HEK293 (cell line): ENCODE data around the gene KPNA4.
"Not testable (repeated sequence)": the region's sequence is repeated elsewhere in the genome, so short reads cannot be mapped to it uniquely, and the experiment has no call there.

Source experiments
- CTCF ChIA-PET: fragments of 350-600 bp; formaldehyde crosslinking; extraction: SDS; loops from one replicate; lab custom pipeline; 2021; ENCODE audit warnings: antibody characterized with exemption; lab: Yijun Ruan, JAX
- POLR2A ChIA-PET: fragments of 300-600 bp; formaldehyde crosslinking; extraction: SDS; loops from one replicate; lab custom pipeline; 2020; ENCODE audit warnings: antibody characterized with exemption, inconsistent platforms; lab: Yijun Ruan, JAX
- H3K27ac ChIP-seq: fragments of 200-500 bp; sonication (Bioruptor generic); 2 replicates; pipeline ENCODE4 v1.5.1; 2014; ENCODE audit warnings: low read depth, low read length, control low read depth, inconsistent platforms; ENCODE audit errors: extremely low read depth
- H3K36me3 ChIP-seq, 2 experiments: fragments of 200-500 bp in 1 of 2; sonication (Bioruptor generic) in 1 of 2; 1 replicate in 1 of 2; 2 replicates in 1 of 2; pipeline ENCODE4 v1.5.1; 2014 to 2017; ENCODE audit warnings: inconsistent platforms in 2 of 2, low read length in 2 of 2; ENCODE audit not compliant: control insufficient read depth in 2 of 2, insufficient read depth in 1 of 2
- H3K4me1 ChIP-seq: fragments of 200-500 bp; sonication (Bioruptor generic); 2 replicates; pipeline ENCODE4 v1.5.1; 2014; ENCODE audit warnings: mild to moderate bottlenecking, low read length, inconsistent platforms; ENCODE audit not compliant: control insufficient read depth, insufficient read depth
- H3K4me3 ChIP-seq: 2 replicates; pipeline ENCODE4 v1.5.1; 2011; ENCODE audit warnings: low read depth, mild to moderate bottlenecking, control low read depth, low read length, moderate library complexity
- H3K9me3 ChIP-seq: fragments of 200-500 bp; sonication (Bioruptor generic); 2 replicates; pipeline ENCODE4 v1.5.1; 2014; ENCODE audit warnings: low read depth, low read length, inconsistent platforms; ENCODE audit not compliant: control insufficient read depth, insufficient read depth
- BCL6B ChIP-seq: fragments of 450-650 bp; formaldehyde crosslinking; IDR thresholded peaks from 2 replicates; pipeline ENCODE4 v1.5.1; 2017; ENCODE audit warnings: missing biosample characterization, missing genetic modification characterization
- HOXD13 ChIP-seq: sonication (generic); formaldehyde crosslinking; IDR thresholded peaks from 2 replicates; pipeline ENCODE4 v1.8.0; 2022; ENCODE audit warnings: missing genetic modification reagents, borderline replicate concordance
- MZF1 ChIP-seq: fragments of 450-650 bp; formaldehyde crosslinking; IDR thresholded peaks from 2 replicates; pipeline ENCODE4 v1.5.1; 2017; ENCODE audit warnings: missing biosample characterization, missing genetic modification characterization, borderline replicate concordance
- RBAK ChIP-seq: fragments of 450-650 bp; formaldehyde crosslinking; IDR thresholded peaks from 2 replicates; pipeline ENCODE4 v1.5.1; 2016; ENCODE audit warnings: missing biosample characterization, missing genetic modification characterization
- SALL2 ChIP-seq: fragments of 450-650 bp; formaldehyde crosslinking; IDR thresholded peaks from 2 replicates; pipeline ENCODE4 v1.5.0; 2017; ENCODE audit warnings: missing biosample characterization, mild to moderate bottlenecking, missing genetic modification characterization, borderline replicate concordance
- TCF7L2 ChIP-seq: IDR thresholded peaks from 2 replicates; pipeline ENCODE4 v1.6.1; 2011; ENCODE audit warnings: low read depth, mild to moderate bottlenecking, inconsistent platforms, low read length, moderate library complexity, borderline replicate concordance
- ZBTB1 ChIP-seq: fragments of 450-650 bp; formaldehyde crosslinking; IDR thresholded peaks from 2 replicates; pipeline ENCODE4 v1.5.1; 2016; ENCODE audit warnings: missing biosample characterization, missing genetic modification characterization
- ZBTB7A ChIP-seq: fragments of 450-650 bp; formaldehyde crosslinking; IDR thresholded peaks from 2 replicates; pipeline ENCODE4 v1.5.1; 2016; ENCODE audit warnings: low read depth, missing biosample characterization, missing genetic modification characterization
- ZEB2 ChIP-seq: fragments of 450-650 bp; formaldehyde crosslinking; IDR thresholded peaks from 2 replicates; pipeline ENCODE4 v1.5.1; 2016; ENCODE audit warnings: missing biosample characterization, missing genetic modification characterization
- ZFHX2 ChIP-seq: fragments of 450-650 bp; formaldehyde crosslinking; conservative IDR thresholded peaks from 2 replicates; pipeline ENCODE4 v1.5.1; 2016; ENCODE audit warnings: missing biosample characterization, missing genetic modification characterization
- ZFP41 ChIP-seq: fragments of 450-650 bp; formaldehyde crosslinking; IDR thresholded peaks from 2 replicates; pipeline ENCODE4 v1.5.1; 2016; ENCODE audit warnings: missing biosample characterization, missing genetic modification characterization, borderline replicate concordance
- ZNF114 ChIP-seq: fragments of 450-650 bp; formaldehyde crosslinking; IDR thresholded peaks from 2 replicates; pipeline ENCODE4 v1.5.0; 2017; ENCODE audit warnings: missing biosample characterization, missing genetic modification characterization
- ZNF248 ChIP-seq: fragments of 450-650 bp; formaldehyde crosslinking; IDR thresholded peaks from 2 replicates; pipeline ENCODE4 v1.5.1; 2017; ENCODE audit warnings: missing biosample characterization, missing genetic modification characterization
- ZNF292 ChIP-seq: fragments of 450-650 bp; formaldehyde crosslinking; IDR thresholded peaks from 2 replicates; pipeline ENCODE4 v1.5.1; 2016; ENCODE audit warnings: low read depth, missing biosample characterization, missing genetic modification characterization, borderline replicate concordance
- ZNF404 ChIP-seq: fragments of 450-650 bp; formaldehyde crosslinking; IDR thresholded peaks from 2 replicates; pipeline ENCODE4 v1.5.1; 2017; ENCODE audit warnings: missing biosample characterization, missing genetic modification characterization
- ZNF529 ChIP-seq: fragments of 450-650 bp; formaldehyde crosslinking; IDR thresholded peaks from 2 replicates; pipeline ENCODE4 v1.5.1; 2017; ENCODE audit warnings: missing genetic modification characterization, missing biosample characterization; ENCODE audit not compliant: insufficient replicate concordance
- ZNF530 ChIP-seq: fragments of 450-650 bp; formaldehyde crosslinking; IDR thresholded peaks from 2 replicates; pipeline ENCODE4 v1.5.1; 2016; ENCODE audit warnings: low read depth, missing biosample characterization, missing genetic modification characterization
- ZNF600 ChIP-seq: fragments of 450-650 bp; formaldehyde crosslinking; IDR thresholded peaks from 2 replicates; pipeline ENCODE4 v1.5.1; 2016; ENCODE audit warnings: missing biosample characterization, missing genetic modification characterization
- ZNF670 ChIP-seq: fragments of 450-650 bp; formaldehyde crosslinking; IDR thresholded peaks from 2 replicates; pipeline ENCODE4 v1.5.1; 2016; ENCODE audit warnings: missing biosample characterization, missing genetic modification characterization, low read depth
- ZNF837 ChIP-seq: fragments of 450-650 bp; formaldehyde crosslinking; IDR thresholded peaks from 2 replicates; pipeline ENCODE4 v1.5.1; 2016; ENCODE audit warnings: missing biosample characterization, missing genetic modification characterization
- TF ChIP-seq, protein P1 (sequence below): fragments of 450-650 bp; formaldehyde crosslinking; IDR thresholded peaks from 2 replicates; pipeline ENCODE4 v1.5.1; 2016; ENCODE audit warnings: missing biosample characterization, missing genetic modification characterization
- TF ChIP-seq, protein P2 (sequence below): fragments of 450-650 bp; formaldehyde crosslinking; IDR thresholded peaks from 2 replicates; pipeline ENCODE4 v1.5.1; 2016; ENCODE audit warnings: missing biosample characterization, missing genetic modification characterization
- TF ChIP-seq, protein P3 (sequence below): fragments of 450-650 bp; formaldehyde crosslinking; IDR thresholded peaks from 2 replicates; pipeline ENCODE4 v1.5.1; 2016; ENCODE audit warnings: missing biosample characterization, missing genetic modification characterization

KPNA4 gene

DNA sequence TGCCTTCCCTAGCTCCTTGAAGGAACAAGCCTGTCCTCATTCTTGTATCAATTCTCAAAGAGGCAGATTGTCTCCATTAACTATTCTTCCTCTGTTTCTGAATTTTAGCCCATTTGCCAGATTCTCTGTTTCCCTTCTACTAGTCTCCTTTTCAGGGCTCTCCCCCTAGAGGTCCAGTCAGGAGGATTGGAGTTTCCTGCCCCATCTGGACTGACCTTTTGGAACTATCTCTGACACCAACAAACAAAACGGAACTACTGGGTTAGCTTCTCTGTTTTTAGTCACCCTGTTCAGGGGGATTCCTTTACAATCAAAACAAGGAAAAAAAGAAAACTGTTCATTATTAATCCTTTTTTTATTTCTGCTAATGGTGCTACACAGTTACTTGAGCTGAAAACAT lies 10.2 kb upstream of the KPNA4 start (continued):
- TF ChIP-seq, protein P1, sequence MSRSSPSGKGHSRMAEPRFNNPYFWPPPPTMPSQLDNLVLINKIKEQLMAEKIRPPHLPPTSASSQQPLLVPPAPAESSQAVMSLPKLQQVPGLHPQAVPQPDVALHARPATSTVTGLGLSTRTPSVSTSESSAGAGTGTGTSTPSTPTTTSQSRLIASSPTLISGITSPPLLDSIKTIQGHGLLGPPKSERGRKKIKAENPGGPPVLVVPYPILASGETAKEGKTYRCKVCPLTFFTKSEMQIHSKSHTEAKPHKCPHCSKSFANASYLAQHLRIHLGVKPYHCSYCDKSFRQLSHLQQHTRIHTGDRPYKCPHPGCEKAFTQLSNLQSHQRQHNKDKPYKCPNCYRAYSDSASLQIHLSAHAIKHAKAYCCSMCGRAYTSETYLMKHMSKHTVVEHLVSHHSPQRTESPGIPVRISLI (tag by site-specific recombination), result no peak
- TF ChIP-seq ZNF530 (tag by site-specific recombination), result no peak

- TF ChIP-seq ZNF837 (tag by site-specific recombination) (no peak), TCF7L2 (no peak), ZNF670 (tag by site-specific recombination) (no peak), ZNF292 (tag by site-specific recombination) (no peak), ZNF114 (no peak), ZNF404 (tag by site-specific recombination) (no peak), ZNF530 (tag by site-specific recombination) (no peak), HOXD13 (no peak), RBAK (tag by site-specific recombination) (no peak), SALL2 (tag by site-specific recombination) (no peak), ZNF600 (tag by site-specific recombination) (no peak), MZF1 (tag by site-specific recombination) (no peak), ZFHX2 (tag by site-specific recombination) (no peak), ZBTB1 (no peak), ZFP41 (tag by site-specific recombination) (no peak)
- TF ChIP-seq, protein P2, sequence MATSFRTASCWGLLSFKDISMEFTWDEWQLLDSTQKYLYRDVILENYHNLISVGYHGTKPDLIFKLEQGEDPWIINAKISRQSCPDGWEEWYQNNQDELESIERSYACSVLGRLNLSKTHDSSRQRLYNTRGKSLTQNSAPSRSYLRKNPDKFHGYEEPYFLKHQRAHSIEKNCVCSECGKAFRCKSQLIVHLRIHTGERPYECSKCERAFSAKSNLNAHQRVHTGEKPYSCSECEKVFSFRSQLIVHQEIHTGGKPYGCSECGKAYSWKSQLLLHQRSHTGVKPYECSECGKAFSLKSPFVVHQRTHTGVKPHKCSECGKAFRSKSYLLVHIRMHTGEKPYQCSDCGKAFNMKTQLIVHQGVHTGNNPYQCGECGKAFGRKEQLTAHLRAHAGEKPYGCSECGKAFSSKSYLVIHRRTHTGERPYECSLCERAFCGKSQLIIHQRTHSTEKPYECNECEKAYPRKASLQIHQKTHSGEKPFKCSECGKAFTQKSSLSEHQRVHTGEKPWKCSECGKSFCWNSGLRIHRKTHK (tag by site-specific recombination), result no peak
- H3K36me3 ChIP-seq, result no peaks in the 10 kb centered on the region
- CTCF ChIA-PET, result no interaction called here
- H3K27ac ChIP-seq, result no peak overlapping the region
- no peaks in the 10 kb centered on the region for H3K9me3 ChIP-seq
- no peaks in the 10 kb centered on the region for H3K4me1 ChIP-seq
- POLR2A ChIA-PET, result interaction anchor here (0.7 kb wide), 1 partner anchor 11 kb away, joined by 5 read pairs; no protein-coding TSS in a partner anchor
- H3K4me3 ChIP-seq, result no peak overlapping the region
Measured at GRCh38 chr3:160574636-160575035, 9.3 kb upstream of the KPNA4 start.

DNA sequence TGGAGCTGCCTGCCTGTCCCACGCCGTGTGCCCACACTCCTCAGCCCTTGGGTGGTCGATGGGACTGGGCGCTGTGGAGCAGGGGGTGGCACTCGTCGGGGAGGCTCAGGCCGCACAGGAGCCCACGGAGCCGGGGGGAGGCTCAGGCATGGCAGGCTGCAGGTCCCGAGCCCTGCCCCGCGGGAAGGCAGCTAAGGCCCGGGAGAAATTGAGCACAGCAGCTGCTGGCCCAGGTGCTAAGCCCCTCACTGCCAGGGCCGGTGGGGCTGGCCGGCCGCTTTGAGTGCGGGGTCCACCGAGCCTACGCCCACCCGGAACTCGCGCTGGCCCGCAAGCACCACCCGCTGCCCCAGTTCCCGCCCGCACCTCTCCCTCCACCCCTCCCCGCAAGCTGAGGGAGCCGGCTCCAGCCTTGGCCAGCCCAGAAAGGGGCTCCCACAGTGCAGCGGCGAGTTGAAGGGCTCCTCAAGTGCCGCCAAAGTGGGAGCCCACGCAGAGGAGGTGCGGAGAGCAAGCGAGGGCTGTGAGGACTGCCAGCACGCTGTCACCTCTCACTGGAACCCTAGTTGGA lies 8.7 kb upstream of the KPNA4 start:
- H3K4me1 ChIP-seq, H3K4me3 ChIP-seq, H3K27ac ChIP-seq, H3K36me3 ChIP-seq, H3K9me3 ChIP-seq: not testable (repeated sequence)
- ChIA-PET CTCF (interaction anchor here (0.6 kb wide), 1 partner anchor 111 kb away, joined by 3 read pairs; no protein-coding TSS in a partner anchor), POLR2A (interaction anchor here (0.5 to 0.6 kb wide), 2 partner anchors 8 to 406 kb away, joined by 3 read pairs; no protein-coding TSS in a partner anchor)

- Histone ChIP-seq H3K9me3 (no peaks in the 10 kb centered on the region), H3K4me1 (no peaks in the 10 kb centered on the region), H3K27ac (no peak overlapping the region), H3K36me3 (peaks cover 0 to 10% of the 10 kb centered on the region in 2 experiments; a peak in 1 of 3 replicates), H3K4me3 (no peak overlapping the region)
- POLR2A ChIA-PET, result no interaction called here
- CTCF ChIA-PET, result no interaction called here
- no peak for TF ChIP-seq ZNF529
- TF ChIP-seq BCL6B, result no peak
- no peak for TF ChIP-seq ZNF248 (tag by site-specific recombination)
- no peak for TF ChIP-seq ZNF670 (tag by site-specific recombination)
- TF ChIP-seq ZEB2, result no peak
- TF ChIP-seq, protein P3, sequence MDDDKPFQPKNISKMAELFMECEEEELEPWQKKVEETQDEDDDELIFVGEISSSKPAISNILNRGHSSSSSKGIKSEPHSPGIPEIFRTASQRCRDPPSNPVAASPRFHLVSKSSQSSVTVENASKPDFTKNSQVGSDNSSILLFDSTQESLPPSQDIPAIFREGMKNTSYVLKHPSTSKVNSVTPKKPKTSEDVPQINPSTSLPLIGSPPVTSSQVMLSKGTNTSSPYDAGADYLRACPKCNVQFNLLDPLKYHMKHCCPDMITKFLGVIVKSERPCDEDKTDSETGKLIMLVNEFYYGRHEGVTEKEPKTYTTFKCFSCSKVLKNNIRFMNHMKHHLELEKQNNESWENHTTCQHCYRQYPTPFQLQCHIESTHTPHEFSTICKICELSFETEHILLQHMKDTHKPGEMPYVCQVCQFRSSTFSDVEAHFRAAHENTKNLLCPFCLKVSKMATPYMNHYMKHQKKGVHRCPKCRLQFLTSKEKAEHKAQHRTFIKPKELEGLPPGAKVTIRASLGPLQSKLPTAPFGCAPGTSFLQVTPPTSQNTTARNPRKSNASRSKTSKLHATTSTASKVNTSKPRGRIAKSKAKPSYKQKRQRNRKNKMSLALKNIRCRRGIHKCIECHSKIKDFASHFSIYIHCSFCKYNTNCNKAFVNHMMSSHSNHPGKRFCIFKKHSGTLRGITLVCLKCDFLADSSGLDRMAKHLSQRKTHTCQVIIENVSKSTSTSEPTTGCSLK, result no peak
- TF ChIP-seq ZBTB7A (tag by site-specific recombination), result no peak
Measured at GRCh38 chr3:160569894-160570652, 4.7 kb upstream of the KPNA4 start.
